Measurements from ENCODE around the gene CAMSAP1.

DNA sequence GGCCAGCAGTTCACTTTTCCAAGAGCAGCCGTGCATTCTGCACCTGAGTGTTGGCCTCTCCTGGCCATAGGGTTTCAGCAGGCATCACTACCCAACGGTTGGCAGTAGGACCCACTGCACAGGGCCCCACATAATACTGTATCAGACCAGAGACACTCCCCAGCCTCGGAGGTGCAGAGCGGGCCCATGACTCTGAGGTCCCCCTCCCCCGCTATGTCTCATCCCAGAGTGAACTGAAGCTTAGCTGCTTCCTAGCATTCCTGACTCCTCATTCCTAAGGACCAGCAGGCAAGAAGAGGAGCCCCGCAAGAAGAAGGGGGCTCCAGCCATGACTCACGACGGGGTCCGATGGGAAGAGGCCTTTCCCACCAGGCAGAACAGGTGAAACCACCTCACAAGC is 67.2 kb downstream of the CAMSAP1 start:
- TF ChIP-seq ZNF408 (CRISPR knock-in tag; IDR thresholded peaks at IDR 0.05; ENCODE audit: low read depth) (no peak), ZBTB8A (IDR thresholded peaks at IDR 0.05; ENCODE audit: partially characterized antibody) (no peak)
- TF ChIP-seq, protein P1, sequence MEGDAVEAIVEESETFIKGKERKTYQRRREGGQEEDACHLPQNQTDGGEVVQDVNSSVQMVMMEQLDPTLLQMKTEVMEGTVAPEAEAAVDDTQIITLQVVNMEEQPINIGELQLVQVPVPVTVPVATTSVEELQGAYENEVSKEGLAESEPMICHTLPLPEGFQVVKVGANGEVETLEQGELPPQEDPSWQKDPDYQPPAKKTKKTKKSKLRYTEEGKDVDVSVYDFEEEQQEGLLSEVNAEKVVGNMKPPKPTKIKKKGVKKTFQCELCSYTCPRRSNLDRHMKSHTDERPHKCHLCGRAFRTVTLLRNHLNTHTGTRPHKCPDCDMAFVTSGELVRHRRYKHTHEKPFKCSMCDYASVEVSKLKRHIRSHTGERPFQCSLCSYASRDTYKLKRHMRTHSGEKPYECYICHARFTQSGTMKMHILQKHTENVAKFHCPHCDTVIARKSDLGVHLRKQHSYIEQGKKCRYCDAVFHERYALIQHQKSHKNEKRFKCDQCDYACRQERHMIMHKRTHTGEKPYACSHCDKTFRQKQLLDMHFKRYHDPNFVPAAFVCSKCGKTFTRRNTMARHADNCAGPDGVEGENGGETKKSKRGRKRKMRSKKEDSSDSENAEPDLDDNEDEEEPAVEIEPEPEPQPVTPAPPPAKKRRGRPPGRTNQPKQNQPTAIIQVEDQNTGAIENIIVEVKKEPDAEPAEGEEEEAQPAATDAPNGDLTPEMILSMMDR (IDR thresholded peaks at IDR 0.05 in 2 of 3, conservative IDR thresholded peaks at IDR 0.05 in 1 of 3; ENCODE audit: insufficient read depth in 2 of 3, low read depth in 1 of 3, low read length in 3 of 3) = no peak
